EL (cell line): Measurements from ENCODE around the gene CFAP92.
"Not testable (repeated sequence)": the region's sequence is repeated elsewhere in the genome, so short reads cannot be mapped to it uniquely, and the experiment has no call there.

ENCODE experiments used
- DNase-seq: peaks from one replicate; pipeline ENCODE4 v3.0.0-alpha.2; 2016

The CFAP92 gene

GRCh38 chr3:128933213-128933921, 60.5 kb downstream of the CFAP92 start:
- no peak for DNase-seq

GRCh38 chr3:128932516-128933212, 61.2 kb downstream of the CFAP92 start:
- no peak for DNase-seq

GRCh38 chr3:128931046-128931445, 62.8 kb downstream of the CFAP92 start:
- no peak for DNase-seq

- no peak for DNase-seq
Observed at GRCh38 chr3:128929364-128929763, 64.5 kb downstream of the CFAP92 start.

- DNase-seq = not testable (repeated sequence)
Observed at GRCh38 chr3:128923986-128924385, 69.9 kb downstream of the CFAP92 start.

- no peak for DNase-seq
Observed at GRCh38 chr3:128923576-128923975, 70.3 kb downstream of the CFAP92 start.

- no peak for DNase-seq
Observed at GRCh38 chr3:128922804-128923459, 70.9 kb downstream of the CFAP92 start.

GRCh38 chr3:128919988-128920387, 73.9 kb downstream of the CFAP92 start:
- DNase-seq = no peak

- DNase-seq = no peak
Observed at GRCh38 chr3:128917291-128917690, 76.6 kb downstream of the CFAP92 start.

- DNase-seq = no peak
Observed at GRCh38 chr3:128914966-128915645, 78.8 kb downstream of the CFAP92 start.

- no peak for DNase-seq
Observed at GRCh38 chr3:128911911-128912310, 82.0 kb downstream of the CFAP92 start.

GRCh38 chr3:128910006-128910405, 83.9 kb downstream of the CFAP92 start:
- no peak for DNase-seq

GRCh38 chr3:128908951-128909350, 84.9 kb downstream of the CFAP92 start:
- DNase-seq = no peak

- no peak for DNase-seq
Observed at GRCh38 chr3:128907706-128908445, 86.0 kb downstream of the CFAP92 start.

- DNase-seq = no peak
Observed at GRCh38 chr3:128906804-128907525, 86.9 kb downstream of the CFAP92 start.

GRCh38 chr3:128906031-128906803, 87.7 kb downstream of the CFAP92 start:
- no peak for DNase-seq

GRCh38 chr3:128903501-128903900, 90.4 kb downstream of the CFAP92 start:
- no peak for DNase-seq

- no peak for DNase-seq
Observed at GRCh38 chr3:128902426-128902825, 91.5 kb downstream of the CFAP92 start.

- no peak for DNase-seq
Observed at GRCh38 chr3:128895843-128896697, 97.8 kb downstream of the CFAP92 start.
